ENCODE results near the gene AP3D1.
A peak's percentile ranks its signal among the peaks of the same experiment; 100 is the strongest.
"Not testable (repeated sequence)": the region's sequence is repeated elsewhere in the genome, so short reads cannot be mapped to it uniquely, and the experiment has no call there.

AP3D1 gene

DNA sequence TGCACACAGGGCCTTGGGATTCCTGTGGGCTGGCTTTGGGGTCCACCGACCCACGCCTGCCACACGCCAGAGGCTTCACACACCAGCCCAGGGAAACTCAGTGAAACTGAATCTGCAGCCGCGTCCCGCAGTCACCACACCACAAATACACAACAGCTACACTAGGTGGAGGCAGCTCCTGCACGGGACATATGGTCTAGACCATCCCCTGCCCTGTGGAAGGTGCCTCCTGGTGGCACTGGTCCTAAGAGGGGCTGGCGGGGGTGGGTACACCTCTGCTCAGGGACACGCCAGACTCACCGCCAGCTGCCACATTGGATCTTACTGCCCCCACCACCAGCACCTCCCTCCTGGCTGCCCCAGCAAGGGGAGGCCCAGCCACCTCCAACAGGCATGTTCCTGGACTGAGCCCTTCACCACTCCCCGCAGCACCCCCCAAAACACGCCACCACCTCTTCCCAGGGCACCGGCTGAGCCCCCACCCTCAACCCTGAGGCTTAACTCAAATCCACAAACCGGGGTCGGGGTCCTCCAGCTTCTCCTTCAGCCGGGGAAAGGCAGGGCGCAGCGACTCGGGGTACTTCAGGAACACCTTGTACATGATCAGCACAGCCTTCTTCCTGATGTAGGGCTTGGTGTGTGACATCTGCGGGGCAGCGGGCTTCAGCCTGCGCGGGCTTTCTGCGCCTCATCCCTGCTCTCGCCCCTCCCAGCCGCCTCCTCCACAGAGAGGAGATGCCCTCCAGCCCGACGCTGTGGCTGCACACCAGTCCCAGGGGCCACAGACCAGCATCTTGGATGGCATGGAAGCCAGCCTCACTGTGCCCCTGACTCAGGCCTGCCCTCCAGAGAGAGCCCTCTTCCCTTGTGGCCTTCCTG is 21.2 kb downstream of the AP3D1 start:
- DNase-seq (ENCODE audit: insufficient read length, low spot score) (no peak), FAIRE-seq (no peak)

DNA sequence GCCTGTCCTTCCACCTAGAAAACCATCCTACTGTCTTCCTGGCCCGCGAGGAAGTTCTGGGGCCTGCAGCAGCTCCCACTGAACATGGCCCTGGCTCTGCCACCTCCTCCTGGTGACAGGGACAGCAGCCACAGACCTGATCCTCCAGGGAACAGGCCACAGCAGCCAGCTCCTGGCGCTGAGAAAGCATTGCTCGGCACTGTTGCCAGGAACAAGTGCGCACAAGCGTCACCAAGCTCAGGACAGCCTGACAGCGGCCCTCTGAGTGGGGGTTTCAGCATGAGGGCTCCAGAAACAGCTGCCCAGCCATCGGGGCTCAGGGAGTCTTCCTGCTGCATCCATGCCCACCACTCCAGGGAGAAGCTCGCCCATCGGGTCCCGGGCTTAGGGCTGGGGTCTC is 21.9 kb downstream of the AP3D1 start:
- no peak for FAIRE-seq
- DNase-seq (ENCODE audit: insufficient read length, low spot score) = no peak

DNA sequence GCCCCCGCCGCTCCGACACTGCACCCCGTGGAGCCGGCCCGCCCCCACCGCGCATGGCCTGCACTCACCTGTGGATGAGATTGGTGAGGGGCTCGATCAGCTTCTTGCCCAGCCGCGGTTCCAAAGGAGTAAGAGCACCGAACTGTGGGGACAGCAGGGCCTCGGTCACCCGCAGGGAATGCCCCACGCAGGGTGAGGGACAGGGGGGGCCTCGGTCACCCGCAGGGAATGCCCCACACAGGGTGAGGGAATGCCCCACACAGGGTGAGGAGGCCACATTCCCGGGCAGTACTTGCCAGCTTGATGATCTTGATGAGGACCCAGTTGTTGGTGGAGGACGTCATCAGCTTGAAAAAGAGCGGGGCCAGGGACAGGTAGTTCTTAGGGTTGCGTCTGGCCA is 22.3 kb downstream of the AP3D1 start:
- FAIRE-seq = no peak
- no peak for DNase-seq (ENCODE audit: insufficient read length, low spot score)

DNA sequence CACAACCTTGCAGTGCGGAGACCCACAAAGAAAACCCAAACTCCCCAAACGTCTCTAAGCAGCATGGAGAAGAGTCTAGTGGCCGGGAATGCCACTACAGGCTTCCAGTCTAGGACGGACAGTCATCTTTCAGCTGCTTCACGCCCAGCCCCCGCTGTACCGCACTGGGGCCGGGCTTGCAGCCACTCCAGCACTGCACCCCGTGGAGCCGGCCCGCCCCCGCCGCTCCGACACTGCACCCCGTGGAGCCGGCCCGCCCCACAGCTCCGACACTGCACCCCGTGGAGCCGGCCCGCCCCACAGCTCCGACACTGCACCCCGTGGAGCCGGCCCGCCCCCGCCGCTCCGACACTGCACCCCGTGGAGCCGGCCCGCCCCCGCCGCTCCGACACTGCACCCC is 23.1 kb downstream of the AP3D1 start:
- FAIRE-seq = not testable (repeated sequence)

DNA sequence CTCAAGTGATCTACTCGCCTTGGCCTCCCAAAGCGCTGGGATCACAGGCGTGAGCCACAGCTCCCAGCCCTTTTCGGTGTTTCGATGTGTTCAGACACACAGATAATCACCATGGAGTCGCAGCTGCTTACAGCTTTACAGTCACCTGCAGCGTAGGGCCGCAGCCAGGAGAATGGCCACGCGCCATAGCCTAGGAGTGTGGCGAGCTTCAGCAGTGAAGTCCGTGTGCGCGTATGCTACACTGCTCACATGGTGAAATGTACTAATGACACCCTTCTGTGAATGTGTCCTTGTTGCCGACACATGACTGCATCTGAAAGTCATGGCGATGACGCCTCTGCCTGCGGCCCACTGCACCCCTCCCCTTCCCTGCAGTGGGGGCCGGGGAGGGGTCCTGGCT is 23.6 kb downstream of the AP3D1 start:
- no peak for FAIRE-seq
- DNase-seq (ENCODE audit: insufficient read length, low spot score) = no peak

More for the DNA sequence above, 23.1 kb downstream of the AP3D1 start:
- not testable (repeated sequence) for DNase-seq (ENCODE audit: insufficient read length, low spot score)

DNA sequence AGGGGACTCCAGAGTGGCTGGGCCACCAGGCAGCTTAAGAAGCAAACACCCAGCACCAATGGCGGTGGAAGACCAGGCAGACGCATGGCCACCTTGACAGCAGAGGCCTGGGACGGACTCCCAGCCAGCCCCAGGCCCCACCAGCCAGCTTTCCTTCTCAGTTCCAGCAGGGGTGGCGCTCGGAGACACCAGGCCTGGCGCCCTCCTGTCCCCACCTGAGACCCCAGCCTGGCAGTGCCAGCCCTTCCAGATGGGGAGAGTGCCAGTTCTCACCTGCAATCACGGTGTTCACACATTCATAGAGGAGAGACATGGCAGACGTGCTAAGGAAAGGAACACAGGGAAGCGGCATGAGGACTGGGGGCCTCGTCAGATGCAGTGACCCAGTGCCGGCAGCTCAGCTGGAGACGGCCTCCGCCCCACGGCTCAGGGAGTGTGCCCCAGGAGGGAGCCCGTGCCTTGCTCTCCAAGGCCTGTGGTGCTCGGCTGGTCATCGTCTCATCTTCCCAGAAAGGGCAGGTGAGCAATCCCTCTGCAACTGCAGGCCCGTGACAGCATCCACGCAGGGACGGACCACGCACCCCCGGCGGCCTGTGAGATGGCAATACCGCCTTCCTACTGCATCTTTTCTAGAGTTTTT is 24.4 kb downstream of the AP3D1 start:
- FAIRE-seq (no peak), DNase-seq (ENCODE audit: insufficient read length, low spot score) (no peak)

DNA sequence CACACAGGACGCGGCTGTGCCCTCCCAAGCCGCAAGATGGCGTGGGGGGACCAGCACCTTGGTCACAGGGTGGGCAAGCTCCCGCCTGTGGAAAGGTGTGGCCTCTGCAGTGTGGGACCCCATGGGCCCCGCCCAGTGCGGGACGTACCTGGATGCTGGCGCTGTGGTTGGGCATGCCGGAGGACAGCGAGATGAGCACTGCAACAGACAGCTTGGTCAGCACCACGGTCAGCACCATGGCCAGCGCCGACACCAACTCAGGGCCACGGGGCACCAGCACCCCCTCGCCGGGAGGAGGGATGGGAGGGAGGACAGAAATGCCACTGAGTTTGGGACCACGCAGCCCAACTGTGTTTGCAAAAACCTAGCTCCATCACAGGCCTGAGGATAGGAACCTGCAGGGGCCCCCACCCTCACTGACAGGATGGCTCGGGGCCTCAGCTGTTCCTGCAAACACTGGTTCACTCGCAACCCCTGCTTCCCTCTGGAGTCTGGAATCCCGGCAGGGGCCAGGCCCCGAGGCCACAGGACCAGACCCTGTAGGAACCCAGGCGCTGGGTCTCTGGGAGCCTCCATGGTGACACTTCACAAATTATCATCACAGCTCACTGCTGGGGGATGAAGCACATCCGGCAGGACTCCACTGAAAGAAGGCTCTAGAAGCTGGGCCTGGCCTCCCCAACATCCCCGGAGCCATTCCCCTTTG is 27.5 kb downstream of the AP3D1 start:
- FAIRE-seq = no peak
- DNase-seq (ENCODE audit: insufficient read length, low spot score) = peak; percentile 14

DNA sequence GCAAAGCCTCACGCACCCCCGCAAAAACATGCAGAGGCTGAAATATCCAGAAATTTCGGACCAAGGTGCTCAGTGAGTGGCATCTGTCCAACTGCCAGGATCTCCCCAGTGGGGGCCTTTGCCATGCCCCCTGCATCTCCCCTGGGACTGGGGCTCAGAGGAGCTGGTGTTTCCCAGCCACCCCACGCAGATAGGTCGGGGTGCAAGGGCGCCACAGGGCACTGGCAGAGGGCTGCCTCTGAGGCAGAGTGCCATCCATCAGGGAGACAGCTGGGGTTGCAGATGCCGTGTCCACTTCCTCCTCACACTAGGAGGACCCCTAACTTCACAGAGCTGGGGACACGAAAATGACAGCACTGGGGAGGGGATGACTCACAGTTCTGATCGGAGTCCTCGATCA is 28.4 kb downstream of the AP3D1 start:
- DNase-seq (ENCODE audit: insufficient read length, low spot score) (no peak), FAIRE-seq (no peak)

DNA sequence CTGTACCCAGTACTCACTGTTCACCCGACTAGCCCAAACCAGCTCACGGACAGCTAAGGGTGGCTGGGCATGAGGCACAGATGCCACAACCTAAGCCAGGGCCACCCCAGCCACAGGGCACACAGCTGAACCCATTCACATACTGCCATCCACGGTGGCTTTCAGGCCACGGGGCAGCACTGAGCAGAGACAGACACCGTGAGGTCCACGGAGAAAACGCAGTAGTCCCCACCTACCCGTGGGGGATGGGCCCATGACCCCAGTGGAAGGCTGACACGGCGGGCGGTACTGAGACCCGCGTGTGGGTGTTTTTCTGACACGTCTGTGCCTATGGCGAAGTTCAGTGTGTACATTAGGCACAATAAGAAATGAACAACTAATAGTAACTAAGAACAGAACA is 29.1 kb downstream of the AP3D1 start:
- DNase-seq (ENCODE audit: insufficient read length, low spot score) = no peak

DNA sequence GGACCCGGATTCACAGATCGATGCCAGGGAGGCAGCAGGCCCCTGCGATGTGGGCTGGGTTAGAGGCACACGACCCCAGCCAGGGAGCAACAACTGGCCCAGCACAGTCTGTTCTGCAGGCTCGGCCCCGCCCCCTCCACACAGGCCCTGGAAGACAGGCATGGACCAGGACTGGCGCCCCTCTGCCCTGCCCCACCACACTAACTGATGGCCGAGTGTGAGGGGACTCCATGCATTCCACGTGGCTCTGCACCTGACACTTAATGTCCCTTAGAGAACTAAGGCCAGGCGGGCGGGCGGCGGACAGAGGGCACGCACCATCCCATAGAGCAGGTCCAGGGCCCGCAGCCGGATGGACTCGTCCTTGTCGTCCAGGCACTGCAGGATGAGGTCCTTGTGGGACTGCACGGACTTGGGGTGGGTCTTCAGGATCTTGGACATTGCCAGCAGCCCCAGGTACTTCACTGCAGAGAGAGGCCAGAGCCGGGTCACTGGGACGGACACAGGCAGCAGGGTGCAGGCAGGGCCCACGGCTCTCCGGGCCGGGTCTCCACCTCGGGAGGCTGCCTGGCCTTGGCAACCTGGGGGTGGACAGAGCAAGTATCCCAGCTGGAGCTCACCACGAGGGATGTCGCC is 29.8 kb downstream of the AP3D1 start:
- FAIRE-seq (no peak), DNase-seq (ENCODE audit: insufficient read length, low spot score) (no peak)

More for the DNA sequence above, 29.1 kb downstream of the AP3D1 start:
- no peak for FAIRE-seq

DNA sequence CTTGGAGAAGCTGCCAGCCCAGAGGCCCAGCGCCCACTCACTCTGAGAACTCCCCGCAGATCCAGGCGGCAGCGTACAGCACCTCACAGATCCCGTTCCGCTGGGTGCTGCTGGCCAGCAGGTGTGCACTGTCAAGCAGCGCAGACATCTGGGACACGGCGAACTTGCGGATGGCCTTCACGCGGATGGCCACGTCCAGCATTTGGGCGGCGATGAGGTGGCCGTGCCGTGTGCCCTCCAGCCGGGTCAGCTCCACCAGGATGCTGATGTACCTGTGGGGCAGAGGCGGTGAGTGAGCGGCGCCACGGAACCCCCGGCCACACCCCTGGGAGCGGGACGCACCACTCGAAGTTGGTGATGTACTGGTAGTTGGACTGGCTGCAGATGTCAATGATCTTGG is 30.5 kb downstream of the AP3D1 start:
- no peak for FAIRE-seq

DNA sequence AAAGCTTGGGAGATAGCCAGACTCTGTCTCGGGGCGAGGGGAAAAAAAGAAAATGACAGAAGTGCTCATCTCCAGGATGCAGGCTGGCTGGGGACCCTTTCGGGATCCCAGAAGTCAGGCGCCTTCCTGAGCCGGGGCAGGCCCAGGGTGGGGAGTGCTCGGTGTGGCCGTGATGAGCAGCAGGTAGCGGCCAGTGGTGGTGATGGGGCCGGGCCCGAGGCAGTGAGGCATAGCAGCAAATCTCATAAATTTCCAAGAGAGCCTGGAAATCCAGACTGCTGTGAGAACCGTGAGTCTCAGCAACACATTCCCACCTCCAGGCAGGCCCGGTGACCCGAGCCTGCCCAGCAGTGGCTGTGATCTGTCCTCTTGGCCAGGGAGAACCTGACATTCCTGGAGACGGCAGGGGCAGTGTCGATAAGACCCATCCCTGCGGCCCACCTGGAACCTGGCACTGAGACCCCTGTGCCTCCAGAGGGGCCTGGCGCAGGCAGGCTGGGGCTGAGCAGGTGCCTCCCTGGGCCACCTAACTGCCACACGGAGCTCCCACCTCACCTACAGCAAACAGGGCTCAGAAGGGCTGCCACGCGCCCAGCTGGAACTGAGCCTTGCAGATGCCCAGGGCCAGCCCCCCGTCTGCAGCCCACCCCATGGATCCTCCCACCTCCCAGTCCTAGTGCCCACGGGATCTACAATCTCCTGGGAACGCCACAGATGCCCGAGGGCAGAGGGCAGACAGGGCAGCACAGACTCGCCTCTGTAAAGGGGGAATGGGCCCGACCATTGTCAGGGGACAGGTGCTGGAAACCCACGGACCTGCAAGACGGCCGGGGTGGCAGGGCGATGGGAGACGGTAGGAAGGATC is 31.2 kb downstream of the AP3D1 start:
- no peak for DNase-seq (ENCODE audit: insufficient read length, low spot score)
- no peak for FAIRE-seq

More for the DNA sequence above, 30.5 kb downstream of the AP3D1 start:
- no peak for DNase-seq (ENCODE audit: insufficient read length, low spot score)

DNA sequence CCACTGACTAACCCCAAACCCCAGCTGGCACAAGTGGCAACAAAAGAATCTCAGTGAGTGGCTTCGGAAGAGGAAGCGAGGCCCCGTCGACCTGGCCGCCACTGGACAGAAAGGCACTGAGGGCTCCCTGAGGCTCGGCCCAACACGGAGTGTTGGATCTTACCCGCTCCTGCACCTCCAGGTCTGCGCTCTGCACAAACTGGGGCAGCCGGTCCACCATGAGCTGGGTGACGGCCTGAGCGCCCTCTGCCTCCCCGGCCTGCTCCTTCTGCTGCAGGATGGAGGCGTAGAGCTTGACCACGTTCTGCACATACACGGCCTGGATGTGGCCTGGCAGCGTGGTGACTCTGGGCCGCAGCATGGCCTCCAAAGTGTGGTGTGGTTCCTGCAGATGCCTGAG is 32.9 kb downstream of the AP3D1 start:
- FAIRE-seq = no peak
- no peak for DNase-seq (ENCODE audit: insufficient read length, low spot score)

DNA sequence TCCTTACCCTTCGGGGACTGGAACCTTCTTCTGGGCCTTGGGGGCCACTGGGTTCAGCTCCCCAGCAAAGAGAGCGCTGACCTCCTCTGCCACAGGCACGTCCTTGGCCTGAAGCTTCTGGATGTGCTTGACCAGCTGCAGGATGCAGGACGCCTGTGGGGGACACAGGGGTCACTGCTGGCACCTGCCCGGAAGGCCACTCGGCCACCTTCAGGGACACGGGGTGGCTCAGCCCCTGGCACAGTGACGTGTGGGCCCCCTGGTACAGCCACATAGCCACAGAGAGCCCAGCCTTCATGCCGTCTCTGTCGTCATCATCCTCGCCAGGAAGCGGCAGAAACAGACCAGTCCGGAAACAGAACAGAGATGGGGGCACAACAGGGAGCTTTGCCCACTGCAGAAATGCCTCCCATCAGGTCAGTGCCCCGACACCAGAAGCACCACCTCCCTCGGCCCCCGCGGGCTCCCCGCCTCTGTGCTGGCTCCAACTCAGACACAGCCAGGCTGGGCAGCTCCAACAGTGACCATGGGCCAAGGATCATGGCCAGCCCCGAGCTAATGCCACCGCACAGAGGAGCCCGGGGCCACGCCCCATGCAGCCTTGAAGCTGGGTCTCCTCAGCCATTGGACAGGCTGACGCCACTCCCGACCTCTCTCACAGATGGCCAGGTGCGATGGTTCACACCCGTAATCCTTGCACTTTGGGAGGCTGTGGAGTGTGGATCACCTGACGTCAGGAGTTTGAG is 34.0 kb downstream of the AP3D1 start:
- no peak for DNase-seq (ENCODE audit: insufficient read length, low spot score)
- no peak for FAIRE-seq

DNA sequence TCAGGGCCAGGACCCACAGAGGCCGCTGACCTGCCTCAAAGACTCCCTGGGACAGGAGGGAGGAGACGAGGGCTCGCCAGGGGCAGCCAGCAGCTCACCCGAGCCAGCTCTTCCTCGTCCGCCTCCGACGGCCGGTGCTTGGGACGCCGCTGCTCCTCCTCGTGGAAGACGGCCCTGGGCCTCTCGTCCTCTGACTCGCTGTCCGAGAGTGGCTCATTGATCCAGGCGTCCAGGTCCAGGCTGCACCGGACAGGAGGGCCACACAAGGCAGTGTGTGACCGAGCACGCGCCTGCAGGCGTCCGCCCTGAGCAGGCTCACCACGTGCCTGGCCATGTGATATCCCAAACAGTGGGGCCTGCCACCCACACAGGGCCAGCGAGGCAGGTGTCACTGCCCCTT is 34.9 kb downstream of the AP3D1 start:
- FAIRE-seq (no peak), DNase-seq (ENCODE audit: insufficient read length, low spot score) (no peak)

DNA sequence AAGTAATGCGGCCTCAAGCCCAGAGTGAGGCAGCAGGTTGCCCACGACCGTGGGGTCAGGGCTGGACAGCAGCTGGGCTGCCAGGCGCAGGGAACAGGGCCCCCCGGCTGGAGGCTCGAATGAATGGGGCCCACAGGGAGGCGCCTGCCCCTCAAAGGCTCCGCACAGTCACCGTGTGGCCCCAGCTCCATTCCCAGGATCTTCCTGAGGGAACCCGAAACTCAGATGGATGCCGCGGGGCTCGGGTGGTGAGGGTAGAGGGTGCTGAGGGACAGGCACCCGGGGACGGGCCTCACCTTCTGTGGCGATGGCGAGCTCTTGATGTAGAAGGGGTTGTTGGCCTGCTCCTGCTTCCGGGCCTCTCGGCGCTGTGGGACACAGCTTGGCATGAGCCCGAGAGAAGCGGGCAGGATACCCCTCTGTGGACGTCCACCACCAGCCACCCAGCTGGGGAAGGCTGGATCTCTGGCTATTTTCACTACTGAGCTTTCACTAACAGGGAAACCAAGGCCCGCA is 35.4 kb downstream of the AP3D1 start:
- no peak for FAIRE-seq

DNA sequence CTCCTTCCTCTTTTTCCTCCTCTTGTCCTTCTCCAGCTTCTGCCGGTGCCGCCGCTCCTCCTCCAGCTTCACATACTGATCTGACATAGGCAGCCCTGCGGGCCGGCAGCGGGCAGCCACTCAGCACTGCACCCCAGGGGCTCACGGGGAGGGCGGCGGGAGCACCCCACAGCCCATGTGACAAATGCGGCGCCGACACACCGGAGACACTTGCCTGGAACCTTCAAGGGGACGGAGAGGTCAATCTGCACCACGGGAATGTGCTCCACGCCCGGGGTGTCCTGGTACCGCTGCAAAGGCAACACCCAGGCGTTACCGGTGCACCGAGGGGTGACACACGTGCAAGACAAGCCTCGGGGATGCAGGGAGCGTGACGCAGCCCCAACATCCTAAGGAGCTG is 36.0 kb downstream of the AP3D1 start:
- no peak for FAIRE-seq
- DNase-seq (ENCODE audit: insufficient read length, low spot score) = no peak

More for the DNA sequence above, 35.4 kb downstream of the AP3D1 start:
- DNase-seq (ENCODE audit: insufficient read length, low spot score) = no peak

DNA sequence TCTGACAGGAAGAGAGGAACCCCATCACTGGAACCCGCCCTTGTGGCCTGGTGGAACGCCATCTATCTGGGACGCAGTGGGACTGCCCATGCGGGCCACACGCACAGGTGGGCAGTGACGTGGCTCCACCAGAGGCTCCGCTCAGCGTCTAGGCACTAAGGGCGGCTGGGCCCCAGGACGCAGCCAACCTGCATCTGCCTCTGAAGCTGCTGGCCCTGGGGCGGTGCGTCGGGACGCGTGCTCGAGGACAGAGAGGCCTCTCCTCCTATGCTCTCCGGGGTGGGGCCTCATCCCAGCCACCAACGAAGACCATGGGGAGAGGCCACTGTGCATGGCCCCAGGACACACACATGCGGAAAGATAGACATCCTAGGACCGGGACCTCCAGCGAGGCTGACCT is 36.5 kb downstream of the AP3D1 start:
- no peak for FAIRE-seq
- DNase-seq (ENCODE audit: insufficient read length, low spot score) = no peak

DNA sequence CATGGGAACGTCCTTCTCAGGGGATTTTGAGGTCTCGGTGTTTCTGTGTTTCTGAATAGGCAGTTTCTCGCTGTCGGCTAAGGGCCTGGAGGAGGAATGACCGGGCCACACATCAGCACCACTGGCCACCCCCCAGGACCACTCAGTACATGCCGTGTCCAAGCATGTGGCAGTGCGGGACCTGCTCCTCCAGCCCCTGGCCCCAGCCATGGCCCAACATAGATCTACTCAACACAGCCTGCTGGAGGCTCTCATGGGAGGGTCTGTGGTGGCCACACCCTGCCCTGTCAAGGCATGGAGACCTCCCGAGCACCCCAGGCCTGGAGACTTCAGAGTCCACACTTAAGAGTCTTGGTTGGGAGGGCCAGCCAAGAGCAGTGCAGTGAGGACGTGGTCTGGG is 37.1 kb downstream of the AP3D1 start:
- DNase-seq (ENCODE audit: insufficient read length, low spot score) (no peak), FAIRE-seq (no peak)
